HG03432 (cell line): ENCODE data around the gene METRN.
A peak's percentile ranks its signal among the peaks of the same experiment; 100 is the strongest.
"Not testable (repeated sequence)": the region's sequence is repeated elsewhere in the genome, so short reads cannot be mapped to it uniquely, and the experiment has no call there.

Experiments used
- ATAC-seq: cut with Tn5 transposase; IDR thresholded peaks from one replicate; pipeline ENCODE4 v1.9.1; 2021; ENCODE audit warnings: mild to moderate bottlenecking, moderate library complexity; ENCODE audit not compliant: unreplicated experiment

The METRN gene

DNA sequence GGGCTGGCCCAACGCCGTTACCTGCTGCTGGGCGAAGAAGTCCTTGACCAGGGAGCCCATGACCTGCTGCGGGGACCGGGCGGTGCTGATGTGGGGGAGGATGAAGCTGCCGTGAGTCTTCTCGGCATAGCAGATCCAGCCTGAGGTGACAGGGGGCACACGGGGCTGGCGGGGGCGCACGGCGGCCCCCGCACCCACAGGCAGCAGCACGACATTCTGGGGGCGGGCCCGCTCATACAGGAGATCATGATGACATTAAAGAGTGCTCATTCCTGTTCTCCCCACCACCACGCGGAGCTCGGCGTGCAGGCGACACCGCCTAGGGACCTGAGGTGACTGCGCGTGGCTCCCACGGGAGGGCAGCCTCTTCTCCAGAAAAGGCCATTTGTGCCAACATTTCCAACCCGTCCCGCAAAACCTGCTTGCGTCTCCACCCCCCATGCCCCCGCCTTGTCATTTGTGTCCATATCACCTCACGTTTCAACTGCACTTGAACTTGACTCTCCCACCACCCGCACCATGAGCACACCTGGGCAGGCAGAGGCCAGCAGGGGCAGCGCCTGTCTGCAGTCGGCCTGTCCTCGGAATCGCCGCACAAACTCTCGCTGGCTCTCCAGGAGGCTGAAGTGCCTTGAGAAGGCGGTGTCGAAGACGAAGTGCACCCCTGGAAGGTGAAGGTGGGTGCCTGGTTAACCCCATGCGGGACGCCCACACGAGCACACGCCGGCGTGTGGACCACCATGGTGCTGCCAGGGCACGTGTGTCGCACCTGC is 19.5 kb downstream of the METRN start:
- no peak for ATAC-seq

DNA sequence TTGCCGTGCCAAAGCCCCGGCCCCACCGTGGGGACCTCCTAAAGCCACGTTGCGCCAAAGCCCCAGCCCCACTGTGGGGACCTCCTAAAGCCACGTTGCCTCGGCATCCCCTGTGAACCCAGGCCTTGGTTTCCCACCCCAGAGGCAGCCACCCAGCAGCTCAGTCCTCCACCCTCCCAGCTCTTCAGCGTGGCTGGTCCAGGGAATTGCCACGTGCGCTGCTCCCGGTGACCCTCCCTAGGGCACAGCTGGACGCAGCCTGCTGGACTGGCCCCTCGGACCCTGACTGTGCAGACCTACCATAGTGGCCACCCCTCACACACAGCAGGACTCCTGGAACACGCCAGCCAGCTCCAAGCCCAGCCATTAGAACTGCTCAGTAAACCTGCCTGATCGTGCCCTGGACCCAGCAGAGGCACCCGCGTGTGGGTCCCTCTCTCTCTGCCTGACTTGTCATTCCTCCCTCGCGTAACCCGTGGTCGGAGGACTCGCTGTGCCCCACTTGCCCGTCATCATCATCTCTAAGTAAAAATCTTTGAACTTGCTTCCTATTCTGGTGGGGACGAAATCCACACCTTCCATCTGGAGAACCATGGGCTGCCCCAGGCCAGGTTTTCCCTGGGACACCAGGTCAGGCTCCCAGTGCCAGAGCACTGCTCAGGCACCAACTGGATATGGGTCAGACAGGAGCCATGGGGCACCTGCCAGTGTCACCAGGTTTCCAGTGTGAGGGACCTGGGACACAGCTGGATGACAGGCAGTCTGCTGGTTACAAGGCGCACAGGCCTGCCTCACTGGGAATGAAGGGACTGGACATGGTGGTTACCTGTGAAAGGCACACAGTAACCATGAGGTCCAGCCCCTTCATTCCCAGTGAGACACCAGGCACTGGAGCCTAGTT is 20.3 kb downstream of the METRN start:
- no peak for ATAC-seq

DNA sequence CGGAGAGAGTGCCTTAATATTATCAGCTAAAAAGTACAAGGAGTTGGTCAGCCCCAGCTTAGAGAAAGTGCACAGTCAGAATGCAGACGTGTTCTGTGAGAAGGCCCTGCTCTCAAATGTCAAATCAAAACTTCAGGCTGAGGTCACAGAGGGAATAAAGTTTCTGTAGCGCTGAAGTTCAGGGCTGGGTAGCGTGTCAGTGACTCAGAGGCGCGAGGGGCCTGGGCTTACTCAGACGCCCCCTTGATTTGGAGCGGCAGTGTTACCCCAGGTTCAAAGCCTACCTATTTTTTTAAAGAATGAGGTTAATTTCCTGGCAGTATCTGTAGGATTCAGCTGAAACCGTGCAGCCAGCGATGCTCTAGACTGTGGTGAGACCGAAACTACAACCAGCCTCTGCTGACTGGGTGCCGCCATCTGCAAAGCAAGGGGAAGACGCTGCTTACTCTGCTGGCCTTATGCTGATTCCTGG is 21.1 kb downstream of the METRN start:
- ATAC-seq = no peak

- no peak for ATAC-seq
These were observed 22.1 kb downstream of the METRN start for GRCh38 chr16:736936-737481.

DNA sequence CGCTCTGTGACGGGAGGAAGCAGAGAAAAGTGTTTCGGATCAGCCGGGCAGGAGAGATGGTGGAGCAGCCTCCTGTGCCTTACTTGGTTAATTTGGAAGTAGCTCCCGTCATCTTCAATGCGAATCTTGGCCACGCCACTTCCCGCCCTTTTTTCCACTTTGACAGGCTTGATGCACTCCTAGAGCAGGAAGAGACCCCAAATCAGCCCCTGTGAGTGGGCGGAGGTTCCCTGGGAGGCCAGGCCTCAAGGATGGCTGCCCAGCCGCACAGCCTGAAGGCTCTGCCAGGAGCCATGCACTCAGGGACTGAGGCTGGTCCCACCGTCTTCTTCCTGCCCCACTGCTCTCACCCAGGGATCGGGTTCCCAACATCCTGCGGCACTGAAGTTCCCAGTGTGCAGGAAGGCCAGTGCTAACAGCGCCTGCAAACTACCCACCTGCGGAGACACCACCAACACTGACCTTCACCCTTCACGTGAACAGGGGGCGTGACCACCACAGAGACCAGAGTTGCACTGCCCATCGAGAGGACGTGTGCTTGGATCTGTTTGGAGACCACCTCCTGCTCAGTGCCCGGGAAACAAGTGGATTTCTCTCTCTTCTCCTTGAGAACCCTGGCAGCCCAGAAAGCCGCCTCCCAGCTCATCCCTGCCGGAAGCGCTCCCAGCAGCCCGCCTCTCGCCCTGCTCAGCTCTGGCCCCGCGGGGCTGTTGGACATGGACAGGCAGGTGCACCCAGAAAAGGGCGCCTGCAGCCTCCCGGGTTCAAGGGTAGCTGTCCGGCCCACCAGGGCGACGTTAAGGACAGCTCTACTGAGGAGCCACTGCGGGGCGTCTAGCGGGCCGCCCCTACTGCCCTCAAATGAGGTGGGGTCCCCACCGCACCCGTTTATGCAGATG is 24.9 kb downstream of the METRN start:
- ATAC-seq = no peak

- ATAC-seq = peak; percentile 17
These were observed 25.5 kb downstream of the METRN start for GRCh38 chr16:740459-740763.

DNA sequence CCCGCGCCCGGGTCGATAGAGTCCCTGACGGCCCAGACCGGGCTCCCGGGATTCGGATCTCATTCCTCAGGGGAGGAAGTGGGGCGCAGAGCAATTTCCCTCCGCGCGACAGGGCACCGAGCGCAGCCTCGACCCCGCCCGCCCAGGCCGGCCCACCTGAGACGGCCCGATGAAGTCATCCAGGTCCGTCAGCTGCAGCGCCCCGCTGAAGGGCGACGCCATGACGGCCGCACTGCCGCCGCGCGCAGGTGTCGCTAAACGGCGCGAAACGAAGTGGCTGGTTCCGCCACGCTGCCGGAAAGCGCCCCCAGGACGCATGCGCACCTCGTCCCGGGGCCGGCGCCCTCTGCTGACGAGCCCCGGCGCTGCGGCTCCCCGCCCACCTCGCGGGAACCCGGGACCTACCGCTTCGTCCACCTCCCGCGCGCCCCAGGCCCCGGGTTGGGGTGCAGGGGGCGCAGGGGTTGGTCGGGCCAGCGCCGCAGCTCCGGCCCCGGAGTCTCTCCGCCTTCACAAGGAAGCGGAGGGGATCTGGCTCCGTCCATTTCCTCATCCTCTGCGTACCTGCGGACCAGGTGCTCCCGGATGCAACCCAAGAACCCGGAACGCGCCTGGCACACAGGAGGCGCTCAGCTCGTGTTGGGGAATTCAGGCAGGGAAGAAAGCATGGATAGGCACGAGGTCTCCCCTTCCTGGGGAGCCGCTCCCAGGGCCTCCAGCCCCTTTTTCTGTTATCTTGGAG is 26.0 kb downstream of the METRN start, which contains the start of gene CIAO3:
Gene CIAO3, minus strand, starts transcription at position 234 of the 742 bp plus-strand sequence. Its CDS starts 12 bp downstream, at position 222.
- peak; percentile 80 for ATAC-seq

GRCh38 chr16:741986-742629 is 27.2 kb downstream of the METRN start:
- ATAC-seq = no peak

DNA sequence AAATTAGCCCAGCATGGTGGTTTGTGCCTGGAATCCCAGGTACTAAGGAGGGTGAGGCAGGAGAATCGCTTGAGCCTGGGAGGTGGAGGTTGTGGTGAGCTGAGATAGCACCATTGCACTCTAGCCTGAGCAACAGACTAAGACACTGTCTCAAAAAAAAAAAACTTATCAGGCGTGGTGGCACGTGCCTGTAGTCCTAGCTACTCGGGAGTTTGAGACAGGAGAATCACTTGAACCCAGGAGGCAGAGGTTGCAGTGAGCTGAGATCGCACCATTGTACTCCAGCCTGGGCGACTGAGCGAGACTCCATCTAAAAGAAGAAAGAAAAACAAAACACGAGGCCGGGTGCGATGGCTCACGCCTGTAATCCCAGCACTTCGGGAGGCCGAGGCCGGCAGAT is 28.0 kb downstream of the METRN start:
- not testable (repeated sequence) for ATAC-seq

DNA sequence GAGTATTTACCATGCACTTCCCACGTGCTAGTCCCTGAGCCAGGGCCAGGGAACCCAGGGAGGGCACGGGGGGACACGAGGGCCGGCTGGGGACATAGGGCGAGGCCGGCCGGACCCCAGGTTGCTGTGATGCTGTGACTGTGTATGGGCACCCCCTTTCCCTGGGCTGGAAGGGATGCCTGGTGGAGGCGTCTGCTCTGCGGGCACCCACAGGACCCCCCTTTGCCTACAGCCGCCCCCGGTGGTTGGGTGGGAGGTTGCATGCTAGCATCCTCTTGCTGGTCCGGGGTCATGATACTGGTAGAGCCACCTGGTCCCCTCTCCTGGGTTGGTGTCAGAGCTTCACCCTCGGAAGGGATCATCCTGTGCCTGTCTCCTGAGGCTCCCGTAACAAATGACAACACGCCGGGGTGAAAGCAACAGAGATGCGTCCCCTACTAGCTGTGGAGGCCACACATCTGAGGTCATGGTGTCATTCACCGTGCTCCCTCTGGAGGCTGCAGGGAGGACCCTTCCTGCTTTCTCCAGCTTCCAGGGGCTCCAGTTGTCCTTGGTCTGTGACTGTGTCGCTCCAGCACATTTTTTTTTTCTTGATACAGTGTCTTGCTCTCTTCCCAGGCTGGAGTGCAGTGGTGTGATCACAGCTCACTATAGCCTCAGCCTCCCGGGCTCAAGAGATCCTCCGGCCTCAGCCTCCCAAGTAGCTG is 29.0 kb downstream of the METRN start:
- ATAC-seq = no peak

DNA sequence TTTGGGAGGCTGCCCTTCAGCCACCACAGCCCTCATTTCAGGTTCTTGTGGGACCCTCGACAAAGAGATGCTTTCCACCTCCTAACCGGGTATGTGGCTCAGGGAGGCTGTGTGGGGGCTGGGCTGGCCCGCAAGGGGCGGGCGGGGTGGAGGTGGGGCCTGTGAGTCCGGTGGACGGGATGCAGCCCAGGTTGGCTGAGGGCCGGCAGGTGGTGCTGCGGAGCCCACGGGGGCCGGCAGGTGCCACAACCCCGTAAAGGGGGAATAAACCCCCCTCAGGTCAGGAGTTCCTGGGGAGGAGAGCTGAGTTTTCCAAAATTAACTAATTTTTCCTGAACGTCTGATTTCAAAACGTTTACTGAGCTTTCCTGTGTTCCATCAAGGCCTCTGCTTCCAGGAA is 30.8 kb downstream of the METRN start:
- ATAC-seq = no peak

DNA sequence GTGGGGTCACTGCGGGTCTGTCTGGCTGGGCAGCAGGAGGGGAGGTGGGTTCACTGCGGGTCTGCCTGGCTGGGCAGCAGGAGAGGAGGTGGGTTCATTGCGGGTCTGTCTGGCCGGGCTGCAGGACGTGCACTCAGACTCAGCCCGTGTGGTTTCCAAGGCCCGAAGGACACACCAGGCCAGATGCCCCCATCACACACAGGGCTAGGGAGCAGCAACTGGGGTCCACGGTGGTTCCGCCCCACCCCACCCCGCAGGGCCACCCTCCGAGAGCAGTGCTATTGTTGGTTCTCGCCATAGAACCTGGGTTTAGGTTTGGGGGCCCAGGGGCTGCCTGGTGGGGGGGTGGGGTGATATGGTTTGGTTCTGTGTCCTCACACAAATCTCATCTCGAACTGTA is 31.7 kb downstream of the METRN start:
- ATAC-seq = no peak

DNA sequence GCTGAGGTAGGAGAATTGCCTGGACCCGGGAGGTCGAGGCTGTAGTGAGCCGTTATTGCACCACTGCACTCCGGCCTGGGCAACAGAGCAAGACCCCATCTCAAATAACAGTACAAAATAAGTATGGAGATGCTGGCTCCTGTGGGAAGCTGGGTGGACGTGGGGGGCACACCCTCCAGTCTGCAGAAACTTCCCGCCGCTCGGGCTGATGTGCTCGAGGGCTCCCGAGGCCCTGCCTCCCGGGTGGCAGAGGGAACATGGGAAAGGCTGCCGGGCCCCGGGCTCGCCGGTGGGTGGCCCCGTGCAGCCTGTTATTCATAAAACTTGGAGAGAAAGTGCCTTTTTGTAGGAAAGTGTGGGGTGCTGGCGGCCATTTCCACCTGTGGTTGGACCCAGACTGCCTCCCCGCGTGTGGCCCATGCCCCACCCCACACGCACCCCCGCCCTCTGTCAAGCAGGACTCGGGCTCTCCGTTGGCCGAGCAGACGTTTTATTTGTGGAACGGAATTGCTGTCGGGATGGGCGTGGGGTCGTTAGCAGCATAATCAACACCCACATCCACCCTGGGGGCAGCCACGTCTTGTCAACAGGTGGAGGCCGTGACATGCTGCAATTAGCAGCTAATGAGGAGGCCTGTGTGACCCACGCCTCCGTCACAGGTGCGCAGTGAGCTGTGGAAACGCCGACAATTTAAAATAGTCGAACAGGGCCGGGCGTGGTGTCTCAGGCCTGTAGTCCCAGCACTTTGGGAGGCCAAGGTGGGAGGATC is 33.2 kb downstream of the METRN start:
- no peak for ATAC-seq

- ATAC-seq = no peak
These were observed 34.1 kb downstream of the METRN start for GRCh38 chr16:749010-749409.

DNA sequence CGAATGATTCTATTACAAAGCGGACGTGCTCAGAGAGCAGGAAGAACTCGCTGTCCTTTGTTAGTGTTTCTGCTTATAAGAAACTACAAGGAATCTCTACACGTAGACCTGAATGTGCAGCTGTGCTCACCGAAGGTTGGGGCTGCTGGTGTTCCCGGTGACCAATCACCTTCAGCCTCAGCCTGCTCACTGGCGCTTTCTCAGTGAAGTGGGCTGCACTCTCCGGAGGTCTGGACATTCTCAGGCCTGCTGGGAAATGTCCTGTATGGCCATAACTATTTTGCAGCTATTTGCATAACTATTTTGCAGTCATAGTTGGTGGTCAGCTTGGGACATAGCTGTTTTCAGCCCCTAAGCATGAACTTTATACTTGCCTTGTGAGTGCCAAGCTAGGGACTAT is 35.6 kb downstream of the METRN start:
- ATAC-seq = no peak

- ATAC-seq = no peak
These were observed 36.5 kb downstream of the METRN start for GRCh38 chr16:751152-752006.

DNA sequence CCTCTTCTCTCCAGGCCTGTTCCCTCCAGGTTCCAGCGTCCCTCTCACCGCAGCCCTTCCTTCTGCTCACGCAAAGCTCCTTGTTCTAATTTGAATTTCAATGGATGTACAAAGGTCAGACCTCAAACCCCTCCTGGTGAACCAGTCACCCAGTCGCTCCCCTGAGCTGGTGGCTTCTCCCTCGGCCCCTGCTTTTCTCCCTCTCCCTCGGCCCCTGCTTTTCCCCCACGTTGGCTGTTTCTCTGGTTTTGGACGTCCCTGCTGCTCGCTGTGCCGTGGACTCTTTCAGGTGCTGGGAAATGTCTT is 37.0 kb downstream of the METRN start:
- no peak for ATAC-seq
